ENCODE data around the gene RBM47. TPM values are rescaled to one million over a fixed set of nuclear protein-coding genes. Genes with fewer than 3 reads are reported as not detected.

The RBM47 gene
- total and polyA plus RNA-seq, 2 of the 4 experiments (the other 2 are of a cell fraction) = 0.44 to 1.1 TPM

- TF ChIP-seq MAFK (IDR thresholded peaks at IDR 0.05; ENCODE audit: low read depth, low read length) = no peak
- no peak for TF ChIP-seq CHD1 (IDR thresholded peaks at IDR 0.05; ENCODE audit: low read depth, low read length)
- no peak for TF ChIP-seq MAZ (IDR thresholded peaks at IDR 0.05; ENCODE audit: borderline replicate concordance, low read depth, low read length)
- no peak for TF ChIP-seq ELK1 (IDR thresholded peaks at IDR 0.05; ENCODE audit: borderline replicate concordance, low read depth, low read length)
- no peak for TF ChIP-seq BHLHE40 (IDR thresholded peaks at IDR 0.05; ENCODE audit: low read depth, low read length)
- no peak for TF ChIP-seq NFE2L2 (IDR thresholded peaks at IDR 0.05; ENCODE audit: low read depth, low read length)
- Histone ChIP-seq H2BK5ac (ENCODE audit: low read depth, low read length, poor library complexity, severe bottlenecking) (no peak overlapping the region), H2AK5ac (ENCODE audit: low read depth, low read length) (no peak overlapping the region), H4K20me1 (ENCODE audit: insufficient read depth, low read length) (no peaks in the 10 kb centered on the region), H3K56ac (ENCODE audit: extremely low read depth, insufficient read depth, low read length) (no peak overlapping the region), H4K5ac (ENCODE audit: low read depth, low read length) (no peak overlapping the region), H3K9me3 (ENCODE audit: control insufficient read depth, insufficient read depth, low read length) (no peaks in the 10 kb centered on the region), H3K27me3 (ENCODE audit: control insufficient read depth, insufficient read depth, low read length) (no peaks in the 10 kb centered on the region), H3K9ac (ENCODE audit: low read depth, low read length) (no peak overlapping the region), H3K4me3 (ENCODE audit: insufficient read depth, low read depth, low read length) (no peak overlapping the region), H3K18ac (ENCODE audit: low read depth, low read length) (no peak overlapping the region), H3K4me1 (ENCODE audit: control insufficient read depth, insufficient read depth, low read length) (peaks cover 5% of the 10 kb centered on the region; the same call in 1 of the 2 replicates), H3K4ac (ENCODE audit: low read depth, low read length) (no peak overlapping the region), H2BK15ac (ENCODE audit: low read depth, low read length) (no peak overlapping the region), H2AFZ (replicated peaks; ENCODE audit: low read length, poor library complexity) (no peak overlapping the region), H4K8ac (ENCODE audit: low read depth in 2 of 2, low read length in 2 of 2) (no peak overlapping the region), H3K14ac (replicated peaks; ENCODE audit: low read depth, low read length) (no peak overlapping the region), H3K79me1 (ENCODE audit: low read depth in 1 of 2, low read length in 2 of 2) (no peaks in the 10 kb centered on the region), H2AK9ac (replicated peaks; ENCODE audit: low read depth, low read length, poor library complexity) (no peak overlapping the region), H3K27ac (ENCODE audit: insufficient read depth, low read length) (no peak overlapping the region), H3K9me1 (ENCODE audit: insufficient read depth, low read length) (0 out of 2 replicates have a peak, but pooled peaks cover 4% of the 10 kb centered on the region), H2BK20ac (ENCODE audit: low read depth, low read length) (no peak overlapping the region), H4K91ac (ENCODE audit: insufficient read depth, low read depth, low read length) (no peak overlapping the region), H3K23ac (ENCODE audit: low read depth, low read length) (no peak overlapping the region), H2BK120ac (ENCODE audit: low read depth, low read length) (no peak overlapping the region), H3K36me3 (ENCODE audit: control insufficient read depth, insufficient read depth, low read length) (no peaks in the 10 kb centered on the region), H3K4me2 (ENCODE audit: low read depth, low read length) (no peak overlapping the region)
- in situ Hi-C loops (cut with MboI; ENCODE audit: low sequenced_read_pairs) = no loop called here
- ChIA-PET POLR2A (ENCODE audit: unreplicated experiment) (no interaction called here), CTCF (interaction anchor here (0.6 kb wide), 1 partner anchor 580 kb away, joined by 4 read pairs; no protein-coding TSS in a partner anchor)
- intact Hi-C loops (cut with micrococcal nuclease) = no loop called here
- BruUV-seq (replicated peaks) = no TSS peak
- DNase-seq (no peak), ATAC-seq (ENCODE audit: low read depth) (no peak)
- dilution Hi-C loops (cut with HindIII; ENCODE audit: low sequenced_read_pairs, unreplicated experiment) = no loop called here
These were observed 58.5 kb downstream of the RBM47 start for GRCh38 chr4:40571208-40571607.
